Adrenal gland (tissue), 12 donors: ENCODE data around the gene AGAP1. TPM values are rescaled to one million over a fixed set of nuclear protein-coding genes. Genes with fewer than 3 reads are reported as not detected.

Experiments
- DNase-seq, 7 donors: peaks; one replicate each; pipeline ENCODE4 v3.0.0-alpha.2; 2019 to 2020
- H3K27ac ChIP-seq, 5 donors: fragments of 200-600 bp; sonication (generic) in 4 of 5; 1 replicate in 3 of 5; 2 replicates in 2 of 5; pipeline versions ENCODE4 v1.5.1 to v1.8.0; 2016 to 2020; ENCODE audit warnings: mild to moderate bottlenecking in 1 of 5
- H3K27me3 ChIP-seq: fragments of 200-600 bp; 2 replicates; pipeline ENCODE4 v1.8.0; 2021
- H3K36me3 ChIP-seq, 2 donors: fragments of 200-600 bp; replicated peaks in 1 of 2; 1 replicate in 1 of 2; 2 replicates in 1 of 2; pipeline versions ENCODE4 v1.5.1 to v1.8.0; 2018 to 2022
- H3K4me1 ChIP-seq, 2 donors: fragments of 200-600 bp; replicated peaks in 1 of 2; 1 replicate in 1 of 2; 2 replicates in 1 of 2; pipeline versions ENCODE4 v1.5.1 to v1.8.0; 2018 to 2021
- H3K4me3 ChIP-seq, 4 donors: fragments of 200-600 bp; sonication (generic) in 3 of 4; one replicate each; pipeline ENCODE4 v1.5.1; 2016 to 2018
- H3K9me3 ChIP-seq, 3 donors: fragments of 200-600 bp; sonication (generic) in 1 of 3; replicated peaks in 1 of 3; 1 replicate in 2 of 3; 2 replicates in 1 of 3; pipeline versions ENCODE4 v1.5.1 to v1.8.0; 2016 to 2021
- POLR2A ChIP-seq, 2 donors: fragments of 450-650 bp; IDR thresholded peaks; one replicate each; pipeline ENCODE4 v1.6.1; 2017; ENCODE audit warnings: antibody characterized with exemption in 2 of 2, mild to moderate bottlenecking in 2 of 2, moderate library complexity in 1 of 2
- WGBS, 4 donors: extraction: QIAGEN DNeasy Blood & Tissue Kit in 2 of 4; methylation state at CpG; one replicate each; pipeline versions ENCODE4 v1.1.5 to v1.1.7; 2013 to 2017; 5-methylcytosine and 5-hydroxymethylcytosine counted together
- intact Hi-C, 2 donors: fragments of 100-400 bp; cut with DNase I; formaldehyde crosslinking; loops; one replicate each; pipeline versions ENCODE4 v1.14.1 to v1.15.0; 2022 to 2023
- polyA plus RNA-seq, 3 donors: library from polyadenylated mRNA; stranded (reverse); fragments of 200-250 nt in 2 of 3; fragments of 350-450 nt in 1 of 3; fragmentation: Illumina TruSeq in 1 of 3; extraction: RNeasy Lipid Tissue Mini Kit (QIAGEN cat#74804) in 1 of 3; gene quantifications; one replicate each; pipeline ENCODE4 v1.2.3, GENCODE V29; 2013 to 2014
- total RNA-seq, 9 donors: library from RNA; depleted of rRNA in 4 of 9; stranded (reverse); fragments of >200 nt in 4 of 9; fragments of 120-200 nt in 1 of 9; fragmentation: NEBNext Ultra II Directional in 1 of 9; extraction: Animal tissue kit (Norgen Biotek cat#: 25700) in 1 of 9; gene quantifications; one replicate each; pipeline versions ENCODE4 v1.1.0 to v1.2.4, GENCODE V29; 2013 to 2023
- TF ChIP-seq, protein P1 (sequence below), 6 experiments: fragments of 450-650 bp in 4 of 6; fragments of 200-600 bp in 2 of 6; sonication (generic) in 1 of 6; IDR thresholded peaks; 1 replicate in 5 of 6; 2 replicates in 1 of 6; pipeline versions ENCODE4 v1.5.1 to v1.8.0; 2016 to 2021; ENCODE audit warnings: antibody characterized with exemption in 6 of 6, mild to moderate bottlenecking in 2 of 6, moderate library complexity in 1 of 6
- donor health status: healthy with polysubstance abuse.
- donor health status: Bipolar disorder and iron deficiency.
- donor health status: DM: yes; HTN: yes; CAD: no.
- donor health status: DM: no; HTN: no; CAD: no.
- donor health status: DM: no; HTN: no; CAD: no.
- donor health status: DM: yes; HTN: yes; CAD: no.

The AGAP1 gene
- total and polyA plus RNA-seq, 12 donors = 5.3 to 29.6 (median 17.7) TPM

GRCh38 chr2:236101311-236101950 is 607.6 kb downstream of the AGAP1 start:
- no peaks in the 10 kb centered on the region for H3K4me1 ChIP-seq
- H3K9me3 ChIP-seq = no peaks in the 10 kb centered on the region
- no peak for DNase-seq
- no peaks in the 10 kb centered on the region for H3K27me3 ChIP-seq
- TF ChIP-seq, protein P1, sequence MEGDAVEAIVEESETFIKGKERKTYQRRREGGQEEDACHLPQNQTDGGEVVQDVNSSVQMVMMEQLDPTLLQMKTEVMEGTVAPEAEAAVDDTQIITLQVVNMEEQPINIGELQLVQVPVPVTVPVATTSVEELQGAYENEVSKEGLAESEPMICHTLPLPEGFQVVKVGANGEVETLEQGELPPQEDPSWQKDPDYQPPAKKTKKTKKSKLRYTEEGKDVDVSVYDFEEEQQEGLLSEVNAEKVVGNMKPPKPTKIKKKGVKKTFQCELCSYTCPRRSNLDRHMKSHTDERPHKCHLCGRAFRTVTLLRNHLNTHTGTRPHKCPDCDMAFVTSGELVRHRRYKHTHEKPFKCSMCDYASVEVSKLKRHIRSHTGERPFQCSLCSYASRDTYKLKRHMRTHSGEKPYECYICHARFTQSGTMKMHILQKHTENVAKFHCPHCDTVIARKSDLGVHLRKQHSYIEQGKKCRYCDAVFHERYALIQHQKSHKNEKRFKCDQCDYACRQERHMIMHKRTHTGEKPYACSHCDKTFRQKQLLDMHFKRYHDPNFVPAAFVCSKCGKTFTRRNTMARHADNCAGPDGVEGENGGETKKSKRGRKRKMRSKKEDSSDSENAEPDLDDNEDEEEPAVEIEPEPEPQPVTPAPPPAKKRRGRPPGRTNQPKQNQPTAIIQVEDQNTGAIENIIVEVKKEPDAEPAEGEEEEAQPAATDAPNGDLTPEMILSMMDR (IDR thresholded peaks at IDR 0.05) = no peak
- TF ChIP-seq POLR2A (IDR thresholded peaks at IDR 0.05) = no peak
- H3K4me3 ChIP-seq = no peak overlapping the region
- WGBS, 4 donors = 94 to 97% (median 95%) methylated on average over 28 to 29 of the region's 29 CpGs
- H3K36me3 ChIP-seq = no peaks in the 10 kb centered on the region
- intact Hi-C loops = no loop called here
- H3K27ac ChIP-seq = no peak overlapping the region

DNA sequence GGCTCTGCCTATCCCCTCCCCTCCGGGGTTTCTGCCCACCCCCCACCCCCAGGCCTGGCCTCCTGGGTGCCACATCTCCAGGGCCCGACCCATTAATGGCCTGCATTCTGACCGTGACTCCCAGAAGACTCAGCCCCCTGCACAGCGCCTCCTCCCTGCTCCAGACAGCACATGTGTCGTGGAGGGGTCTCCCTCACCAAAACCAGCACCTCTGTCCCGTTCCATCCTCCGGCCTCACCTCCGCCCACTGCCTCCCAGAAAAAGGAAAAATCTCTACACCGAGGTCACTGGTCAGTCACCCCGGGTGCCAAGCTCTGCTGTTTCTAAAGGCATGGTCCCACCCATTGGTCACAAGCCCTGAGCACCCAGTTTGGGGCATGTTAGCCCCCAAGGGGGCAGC is 609.1 kb downstream of the AGAP1 start:
- WGBS, 4 donors = 85 to 100% (median 93%) methylated on average over 7 to 10 of the region's 10 CpGs
- TF ChIP-seq POLR2A (IDR thresholded peaks at IDR 0.05) = no peak
- TF ChIP-seq, protein P1 (IDR thresholded peaks at IDR 0.05) = no peak
- H3K36me3 ChIP-seq = no peaks in the 10 kb centered on the region
- no peak overlapping the region for H3K27ac ChIP-seq
- no peak overlapping the region for H3K4me3 ChIP-seq
- intact Hi-C loops = no loop called here
- H3K4me1 ChIP-seq = peaks cover 0 to 3% of the 10 kb centered on the region in 2 donors
- no peaks in the 10 kb centered on the region for H3K27me3 ChIP-seq
- H3K9me3 ChIP-seq = no peaks in the 10 kb centered on the region
- DNase-seq = no peak

- no peaks in the 10 kb centered on the region for H3K36me3 ChIP-seq
Measured at GRCh38 chr2:236103981-236104380, 610.1 kb downstream of the AGAP1 start.

GRCh38 chr2:236105955-236106607 is 612.2 kb downstream of the AGAP1 start:
- DNase-seq = no peak
- no peak for TF ChIP-seq POLR2A (IDR thresholded peaks at IDR 0.05)
- TF ChIP-seq, protein P1 (IDR thresholded peaks at IDR 0.05) = no peak
- no peak overlapping the region for H3K4me3 ChIP-seq
- H3K36me3 ChIP-seq = no peaks in the 10 kb centered on the region
- intact Hi-C loops = no loop called here
- H3K27ac ChIP-seq = no peak overlapping the region
- H3K9me3 ChIP-seq = no peaks in the 10 kb centered on the region
- WGBS, 4 donors = 77 to 90% (median 84%) methylated on average over 8 to 16 of the region's 16 CpGs
- peaks cover 0 to 7% of the 10 kb centered on the region in 2 donors for H3K4me1 ChIP-seq
- H3K27me3 ChIP-seq = no peaks in the 10 kb centered on the region

More at GRCh38 chr2:236103981-236104380, 610.1 kb downstream of the AGAP1 start:
- TF ChIP-seq POLR2A (IDR thresholded peaks at IDR 0.05) = no peak
- TF ChIP-seq, protein P1 (IDR thresholded peaks at IDR 0.05) = no peak
- H3K27ac ChIP-seq = no peak overlapping the region
- no peak overlapping the region for H3K4me3 ChIP-seq
- intact Hi-C loops = no loop called here
- H3K27me3 ChIP-seq = no peaks in the 10 kb centered on the region
- DNase-seq = no peak
- H3K4me1 ChIP-seq = peaks cover 0 to 7% of the 10 kb centered on the region in 2 donors
- 83 to 100% (median 95%) methylated on average over 1 to 9 of the region's 9 CpGs for WGBS, 4 donors
- no peaks in the 10 kb centered on the region for H3K9me3 ChIP-seq
